Measurements from ENCODE around the gene IL1F10.

DNA sequence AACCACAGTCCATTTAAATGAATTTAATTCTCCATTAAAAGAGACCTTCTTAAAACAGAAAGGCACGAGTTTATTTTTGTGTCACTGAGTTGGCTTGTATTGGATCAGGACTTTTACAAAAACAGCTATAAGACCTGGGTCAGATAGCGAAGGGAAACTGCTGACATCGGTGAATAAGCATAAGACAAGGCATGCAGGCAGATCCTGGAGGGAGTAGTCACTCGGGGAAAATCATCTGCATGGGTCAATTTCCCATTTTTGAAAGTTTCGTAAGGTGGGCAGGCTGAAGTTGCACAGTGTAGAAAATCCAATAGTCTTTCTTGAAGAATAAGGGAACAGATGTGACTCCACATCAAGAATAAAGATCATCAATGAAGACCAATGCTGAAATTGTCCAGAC, 28.1 kb upstream of the IL1F10 start:
- TF ChIP-seq, protein P1, sequence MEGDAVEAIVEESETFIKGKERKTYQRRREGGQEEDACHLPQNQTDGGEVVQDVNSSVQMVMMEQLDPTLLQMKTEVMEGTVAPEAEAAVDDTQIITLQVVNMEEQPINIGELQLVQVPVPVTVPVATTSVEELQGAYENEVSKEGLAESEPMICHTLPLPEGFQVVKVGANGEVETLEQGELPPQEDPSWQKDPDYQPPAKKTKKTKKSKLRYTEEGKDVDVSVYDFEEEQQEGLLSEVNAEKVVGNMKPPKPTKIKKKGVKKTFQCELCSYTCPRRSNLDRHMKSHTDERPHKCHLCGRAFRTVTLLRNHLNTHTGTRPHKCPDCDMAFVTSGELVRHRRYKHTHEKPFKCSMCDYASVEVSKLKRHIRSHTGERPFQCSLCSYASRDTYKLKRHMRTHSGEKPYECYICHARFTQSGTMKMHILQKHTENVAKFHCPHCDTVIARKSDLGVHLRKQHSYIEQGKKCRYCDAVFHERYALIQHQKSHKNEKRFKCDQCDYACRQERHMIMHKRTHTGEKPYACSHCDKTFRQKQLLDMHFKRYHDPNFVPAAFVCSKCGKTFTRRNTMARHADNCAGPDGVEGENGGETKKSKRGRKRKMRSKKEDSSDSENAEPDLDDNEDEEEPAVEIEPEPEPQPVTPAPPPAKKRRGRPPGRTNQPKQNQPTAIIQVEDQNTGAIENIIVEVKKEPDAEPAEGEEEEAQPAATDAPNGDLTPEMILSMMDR (optimal IDR thresholded peaks at IDR 0.05 in 1 of 3, IDR thresholded peaks at IDR 0.05 in 1 of 3, conservative IDR thresholded peaks at IDR 0.05 in 1 of 3; ENCODE audit: extremely low read depth in 1 of 3, insufficient read depth in 2 of 3, low read length in 3 of 3), result no peak
- no peak for TF ChIP-seq EZH2 (IDR thresholded peaks at IDR 0.05; ENCODE audit: low read length)

Data from keratinocyte (primary cell).